SH-SY5Y (cell line): ENCODE results near the gene SLC30A1.

Experiments used
- GATA2 ChIP-seq: IDR thresholded peaks from 2 replicates; pipeline ENCODE4 v1.6.1; 2011; ENCODE audit warnings: mild to moderate bottlenecking, low read depth, low read length
- GATA3 ChIP-seq: IDR thresholded peaks from 2 replicates; pipeline ENCODE4 v1.6.1; 2011; ENCODE audit warnings: low read depth, mild to moderate bottlenecking, low read length, moderate library complexity

Gene SLC30A1

GRCh38 chr1:211580303-211580687, 1.3 kb upstream of the SLC30A1 start:
- TF ChIP-seq GATA2 (no peak), GATA3 (no peak)

DNA sequence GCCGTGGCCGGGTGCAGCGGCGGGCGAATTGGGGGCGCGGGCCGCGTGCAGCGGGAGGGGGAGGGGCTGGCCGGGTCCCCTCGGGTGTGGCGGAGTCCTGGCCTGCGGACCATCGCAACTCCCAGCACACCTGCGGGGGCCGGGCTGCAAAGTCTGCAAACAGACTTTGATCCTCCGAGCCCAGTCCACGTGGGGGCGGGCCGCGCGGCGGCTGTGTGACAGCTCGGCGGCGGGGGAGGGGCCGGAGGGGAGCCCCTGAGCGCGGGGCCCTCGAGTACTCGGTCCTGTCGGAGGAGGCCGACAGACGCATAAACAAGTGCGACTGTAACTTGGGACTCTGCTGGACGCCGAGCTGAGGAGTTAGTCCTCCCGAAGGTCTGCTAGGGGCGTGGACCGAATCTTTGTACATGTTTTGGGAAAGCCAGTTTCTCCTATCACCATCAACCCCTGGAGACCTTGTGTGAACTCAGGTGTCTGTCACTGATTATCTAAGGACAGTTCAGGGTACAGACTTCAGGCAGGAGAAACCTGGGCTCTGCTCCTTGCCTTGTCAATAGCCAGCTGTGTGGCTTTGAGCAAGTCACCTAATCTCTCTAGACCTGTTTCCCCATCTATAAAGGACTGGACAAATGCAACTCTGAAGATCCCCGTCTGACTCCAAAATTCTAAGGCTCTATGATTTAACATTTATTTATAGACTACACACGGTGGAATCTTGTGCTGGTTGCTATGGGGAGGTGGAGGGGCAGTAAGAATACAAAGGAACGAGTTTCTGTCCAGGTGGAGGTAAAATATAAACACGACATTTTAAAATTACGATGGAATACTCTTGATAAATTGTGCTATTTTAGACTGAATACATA, 710 bp upstream of the SLC30A1 start:
- no peak for TF ChIP-seq GATA3
- TF ChIP-seq GATA2 = no peak

- TF ChIP-seq GATA2 = no peak
- TF ChIP-seq GATA3 = no peak
These were observed 932 bp downstream of the SLC30A1 start for GRCh38 chr1:211577819-211578639.

GRCh38 chr1:211577277-211577818, 1.6 kb downstream of the SLC30A1 start:
- no peak for TF ChIP-seq GATA3
- TF ChIP-seq GATA2 = no peak

DNA sequence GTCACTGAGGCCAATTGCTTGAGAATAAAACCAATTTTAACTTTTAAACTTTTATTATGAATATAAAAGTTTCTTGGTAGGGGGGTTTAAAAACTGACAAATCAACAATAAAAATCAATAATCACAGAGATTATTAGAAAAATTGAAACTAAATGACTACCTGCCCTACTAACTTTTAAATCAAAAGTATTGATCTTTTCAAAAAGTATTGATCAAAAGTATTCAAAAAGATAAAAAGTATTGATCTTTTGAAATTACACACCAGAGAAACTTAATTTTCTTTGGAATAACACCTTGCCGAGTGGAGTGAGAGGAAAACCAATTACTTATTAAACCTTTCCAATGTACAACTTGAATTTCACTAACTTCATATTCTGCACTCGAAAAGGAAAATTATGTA, 2.2 kb downstream of the SLC30A1 start:
- TF ChIP-seq GATA3 = no peak
- no peak for TF ChIP-seq GATA2

DNA sequence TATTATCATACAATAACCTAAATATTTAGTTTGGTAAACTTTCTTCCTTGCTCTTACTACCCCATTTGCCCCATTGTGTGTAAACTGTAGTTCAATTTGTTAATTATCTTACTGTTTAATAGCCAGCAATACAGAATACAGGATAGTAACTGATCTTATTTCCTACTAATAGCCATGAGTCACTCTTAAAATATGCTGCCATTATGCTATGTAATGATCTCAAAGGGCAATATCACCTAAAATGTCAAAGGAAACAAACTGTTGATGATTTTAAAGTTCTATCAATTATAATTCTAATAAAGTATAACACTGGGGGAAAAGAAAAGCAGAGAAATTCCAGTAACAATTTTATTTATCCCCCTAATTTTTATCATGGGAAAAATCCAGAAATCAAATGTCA, 4.3 kb downstream of the SLC30A1 start:
- TF ChIP-seq GATA2 = no peak
- no peak for TF ChIP-seq GATA3

- no peak for TF ChIP-seq GATA2
- TF ChIP-seq GATA3 = no peak
These were observed 7.0 kb downstream of the SLC30A1 start for GRCh38 chr1:211571998-211572397.

GRCh38 chr1:211566431-211567025, 12.4 kb downstream of the SLC30A1 start:
- no peak for TF ChIP-seq GATA3
- TF ChIP-seq GATA2 = no peak

DNA sequence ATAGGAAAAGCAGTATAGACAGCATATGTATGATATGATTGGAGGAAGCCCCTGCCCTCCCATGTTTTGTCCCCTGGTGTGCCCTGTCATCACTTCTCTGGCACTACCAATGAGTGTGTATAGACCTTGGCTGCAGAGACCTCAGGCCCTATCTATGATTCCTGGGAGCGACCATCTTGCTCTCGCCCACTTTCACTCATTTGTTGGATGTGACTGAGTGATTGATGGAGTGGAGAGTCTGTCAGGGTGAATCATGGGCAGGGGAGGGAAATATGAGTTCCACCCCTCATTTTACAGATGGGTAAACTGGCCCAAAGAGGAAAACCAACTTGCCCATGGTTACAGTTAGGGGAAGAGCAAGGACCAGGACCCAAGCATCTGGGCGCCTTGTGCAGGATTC, 14.9 kb downstream of the SLC30A1 start:
- TF ChIP-seq GATA2 = no peak
- no peak for TF ChIP-seq GATA3

GRCh38 chr1:211559222-211560010, 19.5 kb downstream of the SLC30A1 start:
- TF ChIP-seq GATA2 = no peak
- no peak for TF ChIP-seq GATA3

- TF ChIP-seq GATA3 = no peak
- TF ChIP-seq GATA2 = no peak; the same call in 1 of the 2 replicates
These were observed 20.9 kb downstream of the SLC30A1 start for GRCh38 chr1:211557894-211558625.

GRCh38 chr1:211553549-211553948, 25.4 kb downstream of the SLC30A1 start:
- TF ChIP-seq GATA3 = no peak
- TF ChIP-seq GATA2 = no peak

DNA sequence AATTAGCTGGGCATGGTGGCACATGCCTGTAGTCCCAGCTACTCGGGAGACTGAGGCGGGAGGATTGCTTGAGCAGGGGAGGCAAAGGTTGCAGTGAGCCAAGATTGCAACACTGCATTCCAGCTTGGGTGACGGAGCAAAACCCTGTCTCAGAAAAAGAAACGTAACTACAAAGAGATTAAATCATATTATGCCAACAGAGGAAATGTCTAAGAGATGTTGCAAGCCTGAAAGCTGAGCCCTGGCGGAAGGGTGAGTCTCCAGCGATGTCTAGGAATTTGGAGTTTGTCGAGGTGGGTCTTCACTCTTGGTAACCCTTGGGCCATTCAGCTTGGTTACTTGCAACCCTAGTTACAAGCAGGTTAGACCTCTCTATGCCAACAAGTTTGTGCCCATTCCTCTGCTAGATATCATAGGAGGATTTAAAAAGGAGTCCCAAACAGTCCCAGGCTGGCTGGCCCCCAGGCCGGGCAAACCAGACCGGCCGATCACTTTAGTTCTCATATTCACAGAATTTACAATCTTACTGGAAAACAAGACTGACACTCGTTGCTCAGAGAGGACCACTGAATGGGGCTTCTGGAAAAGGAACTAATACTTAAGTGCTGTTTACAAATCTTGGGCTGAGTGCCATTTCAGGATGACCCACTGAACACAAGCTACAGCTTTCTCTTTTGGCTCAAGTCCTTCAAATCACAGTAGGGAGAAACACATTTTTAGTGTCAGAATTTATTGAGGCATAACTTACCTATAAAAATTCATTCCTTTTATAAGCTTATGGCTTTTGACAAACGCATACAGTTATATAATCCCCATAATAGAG, 27.1 kb downstream of the SLC30A1 start:
- no peak for TF ChIP-seq GATA3
- TF ChIP-seq GATA2 = no peak
